Endothelial cell of umbilical vein (primary cell): Measurements from ENCODE around the gene FHOD3. TPM values are rescaled to one million over a fixed set of nuclear protein-coding genes. Genes with fewer than 3 reads are reported as not detected.

Experiments
- BruUV-seq: library from RNA; stranded (reverse); fragments of 400-500 nt; replicated peaks from 2 replicates; lab custom pipeline; 2021; lab: Mats Ljungman, UMichigan
- CTCF ChIA-PET: fragments of 300-600, 350-600 bp; sonication (Branson Sonifier 250); formaldehyde crosslinking; loops from one replicate; lab custom pipeline; 2021; ENCODE audit warnings: antibody characterized with exemption, inconsistent platforms; lab: Charles Lee
- POLR2A ChIA-PET: fragments of 300-600, 350-600 bp; sonication (Branson Sonifier 250); formaldehyde crosslinking; loops from one replicate; lab custom pipeline; 2021; ENCODE audit warnings: antibody characterized with exemption, inconsistent platforms; lab: Charles Lee
- DNase-seq: peaks from one replicate; pipeline ENCODE4 v3.0.0-alpha.2; 2011; ENCODE audit warnings: low read depth, low spot score
- FAIRE-seq: peaks from 2 replicates; lab custom pipeline; 2011; peaks lifted over from hg19 to GRCh38; lab: Jason Lieb, UNC
- H2AFZ ChIP-seq: 2 replicates; pipeline ENCODE4 v1.6.0; 2012; ENCODE audit warnings: low read depth, low read length, control low read depth, inconsistent platforms
- H3K27ac ChIP-seq: 2 replicates; pipeline ENCODE4 v1.5.1; 2011; ENCODE audit warnings: low read depth, mild to moderate bottlenecking, control low read depth, low read length, moderate library complexity; ENCODE audit not compliant: insufficient read depth
- H3K27me3 ChIP-seq, 2 experiments: 2 replicates each; pipeline versions ENCODE4 v1.6.0 to v1.6.1; 2011; ENCODE audit warnings: low read length in 2 of 2, mixed read lengths in 1 of 2; ENCODE audit not compliant: control insufficient read depth in 2 of 2, insufficient read depth in 2 of 2
- H3K36me3 ChIP-seq, 2 experiments: 2 replicates in 1 of 2; 3 replicates in 1 of 2; pipeline ENCODE4 v1.5.1; 2011; ENCODE audit warnings: low read length in 2 of 2, mild to moderate bottlenecking in 1 of 2, moderate library complexity in 1 of 2; ENCODE audit not compliant: control insufficient read depth in 2 of 2, insufficient read depth in 2 of 2; ENCODE audit errors: extremely low read depth in 1 of 2
- H3K4me1 ChIP-seq: 3 replicates; pipeline ENCODE4 v1.5.1; 2011; ENCODE audit warnings: mild to moderate bottlenecking, low read length; ENCODE audit not compliant: control insufficient read depth, insufficient read depth; ENCODE audit errors: extremely low read depth
- H3K4me2 ChIP-seq: 2 replicates; pipeline ENCODE4 v1.6.1; 2011; ENCODE audit warnings: low read length, control low read depth, mixed read lengths; ENCODE audit not compliant: insufficient read depth
- H3K4me3 ChIP-seq, 3 experiments: fragments of 200-600 bp in 1 of 3; sonication (generic), shearing (Covaris generic) in 1 of 3; replicated peaks in 1 of 3; 2 replicates each; pipeline ENCODE4 v1.5.1; 2011 to 2016; ENCODE audit warnings: control low read depth in 3 of 3, low read length in 3 of 3, mild to moderate bottlenecking in 2 of 3, inconsistent platforms in 1 of 3, low read depth in 1 of 3, moderate library complexity in 1 of 3; ENCODE audit not compliant: insufficient read depth in 1 of 3
- H3K79me2 ChIP-seq: 2 replicates; pipeline ENCODE4 v1.6.0; 2012; ENCODE audit warnings: low read length, inconsistent platforms; ENCODE audit not compliant: control insufficient read depth, insufficient read depth
- H3K9ac ChIP-seq: replicated peaks from 2 replicates; pipeline ENCODE3; 2011; ENCODE audit warnings: low read length, control low read depth; ENCODE audit not compliant: insufficient read depth; ENCODE audit errors: extremely low read depth
- H3K9me1 ChIP-seq: replicated peaks from 3 replicates; pipeline ENCODE4 v1.6.0; 2011; ENCODE audit warnings: mild to moderate bottlenecking, low read length; ENCODE audit not compliant: control insufficient read depth, insufficient read depth; ENCODE audit errors: extremely low read depth
- H3K9me3 ChIP-seq: replicated peaks from 2 replicates; pipeline ENCODE4 v1.5.1; 2012; ENCODE audit warnings: low read length, inconsistent platforms; ENCODE audit not compliant: control insufficient read depth, insufficient read depth
- H4K20me1 ChIP-seq: replicated peaks from 2 replicates; pipeline ENCODE3; 2011; ENCODE audit warnings: mild to moderate bottlenecking, low read length; ENCODE audit not compliant: control insufficient read depth, insufficient read depth; ENCODE audit errors: extremely low read depth
- FOS ChIP-seq: IDR thresholded peaks from 2 replicates; pipeline ENCODE4 v1.6.1; 2011; ENCODE audit warnings: mild to moderate bottlenecking, low read length, moderate library complexity, borderline replicate concordance; ENCODE audit not compliant: insufficient read depth
- MYC ChIP-seq: IDR thresholded peaks from one replicate; pipeline ENCODE4 v1.6.1; 2011; ENCODE audit warnings: mild to moderate bottlenecking, low read depth, low read length
- POLR2A ChIP-seq: IDR thresholded peaks from 2 replicates; pipeline ENCODE4 v1.6.1; 2012; ENCODE audit warnings: low read depth, mild to moderate bottlenecking, control low read depth, low read length
- dilution Hi-C: fragments of 300-500 bp; cut with MboI; formaldehyde crosslinking; loops from one replicate; pipeline ENCODE4 v1.15.0; 2019; ENCODE audit warnings: low sequenced_read_pairs; ENCODE audit not compliant: extremely low pct_ligation_motif_present
- intact Hi-C: fragments of 100-400 bp; cut with micrococcal nuclease; formaldehyde crosslinking; loops from one replicate; pipeline ENCODE4 v1.10.0; 2022
- polyA plus RNA-seq, 4 experiments: library from polyadenylated mRNA; depleted of rRNA in 3 of 4; stranded (reverse) in 3 of 4; unstranded in 1 of 4; fragments of >200 nt; gene quantifications; 2 replicates each; pipeline versions ENCODE4 v1.2.1 to v1.2.3, GENCODE V29; 2011 to 2012; ENCODE audit warnings: missing spikeins in 1 of 4
- total RNA-seq: library from RNA; stranded (reverse); gene quantifications from 2 replicates; pipeline ENCODE4 v1.2.3, GENCODE V29; 2021
- TF ChIP-seq, protein P1 (sequence below), 2 donors: IDR thresholded peaks; 1 replicate in 1 of 2; 2 replicates in 1 of 2; pipeline ENCODE4 v1.5.1; 2011; ENCODE audit warnings: low read length in 2 of 2, mild to moderate bottlenecking in 2 of 2, moderate library complexity in 2 of 2, control low read depth in 1 of 2, inconsistent platforms in 1 of 2, low read depth in 1 of 2; ENCODE audit not compliant: insufficient read depth in 1 of 2; ENCODE audit errors: extremely low read depth in 1 of 2
- TF ChIP-seq, protein P2 (sequence below): IDR thresholded peaks from 2 replicates; pipeline ENCODE4 v1.6.1; 2011; ENCODE audit not compliant: insufficient read depth, insufficient read length

FHOD3 gene
- total and polyA plus RNA-seq, 2 donors (not counting 3 experiments of a cell fraction or from before 2014, with no cell fraction given) = 0.06 to 1.5 TPM

DNA sequence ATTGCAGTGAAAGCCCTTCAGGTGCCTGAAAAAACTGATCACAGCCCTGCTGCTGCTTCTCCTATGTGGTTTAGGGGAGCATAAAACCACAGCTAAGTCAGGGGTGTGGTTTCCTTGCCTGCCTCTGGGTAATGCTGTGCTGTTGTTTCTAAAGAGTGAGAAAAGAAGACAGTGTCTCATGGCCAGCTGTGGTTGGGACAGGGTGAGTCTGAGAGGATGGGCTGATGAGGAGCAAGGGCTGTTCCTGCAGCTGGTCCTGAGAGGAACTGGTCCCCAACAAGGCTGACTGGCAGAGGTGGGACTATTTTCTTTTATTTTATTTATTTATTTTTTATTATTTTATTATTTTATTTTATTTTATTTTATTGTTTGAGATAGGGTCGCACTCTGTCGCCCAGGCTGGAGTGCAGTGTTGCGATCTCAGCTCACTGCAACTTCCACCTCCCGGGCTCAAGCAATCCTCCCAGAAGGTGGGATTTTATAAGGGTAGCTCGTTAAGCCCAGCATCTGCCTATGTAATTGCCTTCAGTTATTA lies 236.7 kb downstream of the FHOD3 start:
- Histone ChIP-seq H3K4me3 (no peak overlapping the region), H4K20me1 (no peaks in the 10 kb centered on the region), H3K36me3 (no peaks in the 10 kb centered on the region), H3K9me1 (no peaks in the 10 kb centered on the region), H3K9ac (no peak overlapping the region), H3K4me1 (no peaks in the 10 kb centered on the region), H3K27ac (no peak overlapping the region), H3K9me3 (no peaks in the 10 kb centered on the region), H3K27me3 (no peaks in the 10 kb centered on the region), H3K79me2 (no peaks in the 10 kb centered on the region), H3K4me2 (no peak overlapping the region), H2AFZ (no peak overlapping the region)
- CTCF ChIA-PET = no interaction called here
- FAIRE-seq (no peak), DNase-seq (no peak)
- POLR2A ChIA-PET = no interaction called here
- no TSS peak for BruUV-seq
- intact Hi-C loops (no loop called here), dilution Hi-C loops (no loop called here)
- no peak for TF ChIP-seq POLR2A
- TF ChIP-seq, protein P1, sequence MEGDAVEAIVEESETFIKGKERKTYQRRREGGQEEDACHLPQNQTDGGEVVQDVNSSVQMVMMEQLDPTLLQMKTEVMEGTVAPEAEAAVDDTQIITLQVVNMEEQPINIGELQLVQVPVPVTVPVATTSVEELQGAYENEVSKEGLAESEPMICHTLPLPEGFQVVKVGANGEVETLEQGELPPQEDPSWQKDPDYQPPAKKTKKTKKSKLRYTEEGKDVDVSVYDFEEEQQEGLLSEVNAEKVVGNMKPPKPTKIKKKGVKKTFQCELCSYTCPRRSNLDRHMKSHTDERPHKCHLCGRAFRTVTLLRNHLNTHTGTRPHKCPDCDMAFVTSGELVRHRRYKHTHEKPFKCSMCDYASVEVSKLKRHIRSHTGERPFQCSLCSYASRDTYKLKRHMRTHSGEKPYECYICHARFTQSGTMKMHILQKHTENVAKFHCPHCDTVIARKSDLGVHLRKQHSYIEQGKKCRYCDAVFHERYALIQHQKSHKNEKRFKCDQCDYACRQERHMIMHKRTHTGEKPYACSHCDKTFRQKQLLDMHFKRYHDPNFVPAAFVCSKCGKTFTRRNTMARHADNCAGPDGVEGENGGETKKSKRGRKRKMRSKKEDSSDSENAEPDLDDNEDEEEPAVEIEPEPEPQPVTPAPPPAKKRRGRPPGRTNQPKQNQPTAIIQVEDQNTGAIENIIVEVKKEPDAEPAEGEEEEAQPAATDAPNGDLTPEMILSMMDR (IDR thresholded peaks at IDR 0.05; ENCODE audit: extremely low read depth in 1 of 2, insufficient read depth in 1 of 2, low read depth in 1 of 2, low read length in 2 of 2) = no peak
- TF ChIP-seq FOS = no peak
- TF ChIP-seq, protein P2, sequence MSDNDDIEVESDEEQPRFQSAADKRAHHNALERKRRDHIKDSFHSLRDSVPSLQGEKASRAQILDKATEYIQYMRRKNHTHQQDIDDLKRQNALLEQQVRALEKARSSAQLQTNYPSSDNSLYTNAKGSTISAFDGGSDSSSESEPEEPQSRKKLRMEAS = no peak
- no peak for TF ChIP-seq MYC
